Kidney (tissue), 14 donors: ENCODE data around the gene MAD2L2. TPM values are rescaled to one million over a fixed set of nuclear protein-coding genes. Genes with fewer than 3 reads are reported as not detected.

Experiments
- DNase-seq, 5 donors: peaks; one replicate each; pipeline ENCODE4 v3.0.0-alpha.2; 2013 to 2020
- FAIRE-seq: peaks from 2 replicates; lab custom pipeline; 2012; peaks lifted over from hg19 to GRCh38; lab: Jason Lieb, UNC
- H3K27ac ChIP-seq, 2 donors: one replicate each; pipeline ENCODE4 v1.7.0; 2013; ENCODE audit warnings: low read depth in 2 of 2, low read length in 2 of 2, inconsistent platforms in 1 of 2
- H3K27me3 ChIP-seq: one replicate; pipeline ENCODE4 v1.7.1; 2013; ENCODE audit warnings: low read length, inconsistent platforms; ENCODE audit not compliant: control insufficient read depth, insufficient read depth
- H3K36me3 ChIP-seq, 3 donors: one replicate each; pipeline versions ENCODE4 v1.7.0 to v1.7.1; 2013; ENCODE audit warnings: low read length in 3 of 3, control low read depth in 1 of 3, inconsistent platforms in 1 of 3; ENCODE audit not compliant: insufficient read depth in 3 of 3, control insufficient read depth in 2 of 3
- H3K4me1 ChIP-seq, 3 donors: one replicate each; pipeline versions ENCODE4 v1.7.0 to v1.7.1; 2013; ENCODE audit warnings: low read length in 3 of 3, inconsistent platforms in 1 of 3, low read depth in 1 of 3; ENCODE audit not compliant: control insufficient read depth in 2 of 3, insufficient read depth in 2 of 3
- H3K4me3 ChIP-seq, 3 donors: one replicate each; pipeline versions ENCODE4 v1.7.0 to v1.8.1; 2013; ENCODE audit warnings: low read length in 3 of 3, control low read depth in 1 of 3, inconsistent platforms in 1 of 3
- H3K9ac ChIP-seq, 3 donors: one replicate each; pipeline versions ENCODE4 v1.7.0 to v1.7.1; 2013; ENCODE audit warnings: low read length in 3 of 3, control low read depth in 1 of 3, inconsistent platforms in 1 of 3
- H3K9me3 ChIP-seq, 3 donors: one replicate each; pipeline versions ENCODE4 v1.7.0 to v1.7.1; 2013; ENCODE audit warnings: low read length in 3 of 3, control low read depth in 1 of 3, inconsistent platforms in 1 of 3; ENCODE audit not compliant: control insufficient read depth in 2 of 3, insufficient read depth in 1 of 3
- intact Hi-C: fragments of 100-400 bp; cut with DNase I; formaldehyde crosslinking; loops from one replicate; pipeline ENCODE4 v1.11.1; 2022
- polyA plus RNA-seq: library from polyadenylated mRNA; stranded (reverse); fragments of 350-450 nt; fragmentation: Illumina TruSeq; extraction: RNeasy Lipid Tissue Mini Kit (QIAGEN cat#74804); gene quantifications from one replicate; pipeline ENCODE4 v1.2.3, GENCODE V29; 2014; ENCODE audit warnings: low read depth, low replicate concordance; ENCODE audit not compliant: insufficient read depth
- total RNA-seq: library from RNA; stranded (reverse); fragmentation: NEBNext Ultra II Directional; extraction: Animal tissue kit (Norgen Biotek cat#: 25700); gene quantifications from one replicate; pipeline ENCODE4 v1.2.1, GENCODE V29; 2021
- TF ChIP-seq, protein P1 (sequence below): IDR thresholded peaks from 3 replicates; pipeline ENCODE4 v1.5.1; 2012; ENCODE audit warnings: mild to moderate bottlenecking, moderate library complexity, borderline replicate concordance; ENCODE audit not compliant: insufficient read depth; ENCODE audit errors: extremely low read depth
- donor health status: control.
- donor health status: control.
- donor health status: control.
- donor health status: control.
- donor health status: control.
- donor health status: DM: yes; HTN: yes; CAD: no.
- donor health status: Normal renal cell carcinoma (clear cell type).

Gene MAD2L2
- total and polyA plus RNA-seq, 2 donors from 2014 or later = 36.8 to 51.7 TPM

DNA sequence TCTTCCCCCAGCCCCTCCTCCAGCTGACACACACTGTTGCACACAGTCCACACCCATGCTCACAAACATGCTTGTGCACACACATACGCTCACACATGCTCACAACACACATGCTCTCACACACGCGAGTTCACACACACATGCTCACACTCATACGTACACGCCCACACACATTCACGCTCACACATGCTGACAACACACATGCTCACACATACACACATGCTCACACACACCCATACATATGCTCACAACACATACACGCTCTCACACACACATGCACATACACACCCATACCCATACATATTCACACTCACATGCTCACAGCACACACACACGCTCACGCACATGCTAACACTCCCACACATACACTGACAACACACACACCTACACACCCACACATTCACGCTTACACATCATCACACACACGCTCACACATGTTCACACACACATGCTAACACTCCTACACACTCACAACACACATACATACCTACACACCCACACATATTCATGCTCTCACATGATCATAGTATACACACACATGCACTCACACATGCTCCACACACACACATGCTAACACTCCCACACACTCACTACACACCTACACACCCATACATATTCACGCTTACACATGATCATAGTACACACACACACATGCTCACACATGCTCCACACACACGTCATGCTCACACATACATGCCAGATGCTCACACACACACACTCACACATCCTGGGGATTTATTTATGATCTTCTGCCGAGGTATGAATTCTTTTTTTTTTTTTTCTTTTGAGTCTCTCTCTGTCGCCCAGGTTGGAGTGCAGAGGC lies 21.2 kb upstream of the MAD2L2 start:
- FAIRE-seq (no peak), DNase-seq (no peak)
- intact Hi-C loops = no loop called here
- Histone ChIP-seq H3K9me3 (peaks cover 0 to 2% (median 0%) of the 10 kb centered on the region in 3 donors), H3K27me3 (peaks cover 5% of the 10 kb centered on the region), H3K27ac (no peak overlapping the region), H3K4me3 (no peak overlapping the region), H3K4me1 (peaks cover 0 to 6% (median 5%) of the 10 kb centered on the region in 3 donors), H3K9ac (no peak overlapping the region), H3K36me3 (no peaks in the 10 kb centered on the region)
- TF ChIP-seq, protein P1, sequence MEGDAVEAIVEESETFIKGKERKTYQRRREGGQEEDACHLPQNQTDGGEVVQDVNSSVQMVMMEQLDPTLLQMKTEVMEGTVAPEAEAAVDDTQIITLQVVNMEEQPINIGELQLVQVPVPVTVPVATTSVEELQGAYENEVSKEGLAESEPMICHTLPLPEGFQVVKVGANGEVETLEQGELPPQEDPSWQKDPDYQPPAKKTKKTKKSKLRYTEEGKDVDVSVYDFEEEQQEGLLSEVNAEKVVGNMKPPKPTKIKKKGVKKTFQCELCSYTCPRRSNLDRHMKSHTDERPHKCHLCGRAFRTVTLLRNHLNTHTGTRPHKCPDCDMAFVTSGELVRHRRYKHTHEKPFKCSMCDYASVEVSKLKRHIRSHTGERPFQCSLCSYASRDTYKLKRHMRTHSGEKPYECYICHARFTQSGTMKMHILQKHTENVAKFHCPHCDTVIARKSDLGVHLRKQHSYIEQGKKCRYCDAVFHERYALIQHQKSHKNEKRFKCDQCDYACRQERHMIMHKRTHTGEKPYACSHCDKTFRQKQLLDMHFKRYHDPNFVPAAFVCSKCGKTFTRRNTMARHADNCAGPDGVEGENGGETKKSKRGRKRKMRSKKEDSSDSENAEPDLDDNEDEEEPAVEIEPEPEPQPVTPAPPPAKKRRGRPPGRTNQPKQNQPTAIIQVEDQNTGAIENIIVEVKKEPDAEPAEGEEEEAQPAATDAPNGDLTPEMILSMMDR = no peak

DNA sequence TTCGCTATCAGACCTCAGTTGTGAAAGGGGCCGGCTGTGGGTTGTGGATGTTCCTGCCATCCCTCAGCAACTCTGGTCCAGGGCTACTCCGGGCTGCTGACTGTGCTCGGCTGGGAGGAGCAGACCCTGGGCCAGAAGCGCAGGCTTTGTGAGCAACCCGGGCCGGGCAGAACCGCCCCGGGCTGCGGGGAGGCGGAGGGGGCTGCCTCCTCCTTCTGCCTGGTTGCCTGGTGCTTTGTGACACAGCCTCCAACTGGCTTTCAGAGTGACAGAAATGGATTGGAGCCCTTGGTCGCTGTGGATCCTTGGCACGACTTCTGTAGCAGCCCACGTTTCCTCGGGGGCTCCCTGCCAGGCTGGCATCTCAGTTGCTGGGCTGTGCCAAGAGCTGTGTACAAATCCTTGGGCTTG lies 20.6 kb upstream of the MAD2L2 start:
- intact Hi-C loops = no loop called here
- H3K27ac ChIP-seq = no peak overlapping the region
- H3K4me1 ChIP-seq = peaks cover 0 to 6% (median 5%) of the 10 kb centered on the region in 3 donors
- TF ChIP-seq, protein P1 = no peak
- no peak overlapping the region for H3K9ac ChIP-seq
- FAIRE-seq = no peak
- peaks cover 0 to 2% (median 0%) of the 10 kb centered on the region in 3 donors for H3K9me3 ChIP-seq
- H3K4me3 ChIP-seq = no peak overlapping the region
- H3K36me3 ChIP-seq = no peaks in the 10 kb centered on the region
- peak in 1 of 5 donors; percentile 50 for DNase-seq
- H3K27me3 ChIP-seq = peaks cover 5% of the 10 kb centered on the region

DNA sequence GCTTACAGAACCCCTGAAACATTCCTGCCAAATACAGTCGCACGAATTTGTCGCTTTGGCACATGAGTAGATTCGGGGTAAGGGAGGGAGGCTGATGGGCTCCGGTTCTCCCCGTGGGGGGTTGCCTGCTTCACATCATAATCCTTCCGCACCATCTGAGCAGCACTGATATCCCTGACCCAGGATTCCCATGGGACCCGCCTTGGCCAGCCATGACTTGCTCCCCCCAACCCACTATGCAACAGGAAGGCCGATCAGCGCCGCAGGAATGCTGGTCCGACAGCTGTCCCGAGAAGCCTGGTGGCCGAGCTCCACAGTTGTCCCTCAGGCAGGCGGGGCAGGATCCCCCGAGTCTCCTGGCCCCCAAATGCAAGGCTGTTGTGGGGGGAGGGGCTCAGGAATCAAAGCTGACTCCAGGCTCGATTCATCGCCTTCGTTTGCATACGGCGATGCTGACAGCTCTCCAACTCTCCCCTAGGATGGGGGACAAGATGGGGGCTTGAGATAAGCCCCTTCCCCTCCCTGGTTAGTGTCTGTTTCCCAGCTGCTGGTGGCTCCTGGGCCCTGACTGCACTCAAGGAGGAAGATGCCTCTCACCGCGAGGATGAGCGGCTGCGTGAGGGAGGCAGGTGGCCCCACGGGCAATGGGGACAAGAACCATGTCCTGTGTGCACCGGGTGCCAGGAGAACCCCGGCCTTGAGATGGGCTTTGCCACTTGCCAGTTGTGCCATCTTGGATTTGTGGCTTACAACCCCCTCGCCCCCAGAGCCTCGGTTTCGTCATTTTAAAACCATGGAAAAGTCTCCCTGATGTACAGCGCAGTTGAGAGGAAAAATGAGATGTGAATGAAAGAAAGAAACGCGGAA lies 19.9 kb upstream of the MAD2L2 start:
- intact Hi-C loops = no loop called here
- DNase-seq = peak in 1 of 5 donors; percentile 26
- no peak overlapping the region for H3K27ac ChIP-seq
- H3K36me3 ChIP-seq = no peaks in the 10 kb centered on the region
- H3K9me3 ChIP-seq = peaks cover 0 to 2% (median 0%) of the 10 kb centered on the region in 3 donors
- H3K27me3 ChIP-seq = peaks cover 5% of the 10 kb centered on the region
- H3K4me1 ChIP-seq = peaks cover 0 to 6% (median 5%) of the 10 kb centered on the region in 3 donors
- H3K4me3 ChIP-seq = no peak overlapping the region
- no peak overlapping the region for H3K9ac ChIP-seq
- FAIRE-seq = no peak
- TF ChIP-seq, protein P1 = no peak
